SU-DHL-6 (cell line): ENCODE results near the gene SPNS1.

Source experiments
- H2AFZ ChIP-seq: fragments of 200-600 bp; sonication (generic); 2 replicates; pipeline ENCODE4 v1.6.1; 2014; ENCODE audit warnings: low read depth, mild to moderate bottlenecking, moderate library complexity, mixed read lengths, antibody characterized with exemption, low read length; ENCODE audit not compliant: severe bottlenecking
- H3F3A ChIP-seq: fragments of 200-600 bp; shearing (Covaris generic); 2 replicates; pipeline ENCODE4 v1.6.0; 2016; ENCODE audit warnings: antibody characterized with exemption, mild to moderate bottlenecking; ENCODE audit not compliant: insufficient read depth
- H3K27ac ChIP-seq: fragments of 200-600 bp; sonication (generic); 2 replicates; pipeline ENCODE4 v1.5.1; 2016; ENCODE audit warnings: low read depth, mild to moderate bottlenecking, low read length, moderate library complexity, mixed read lengths
- H3K27me3 ChIP-seq: fragments of 200-600 bp; sonication (generic), shearing (Covaris generic); 2 replicates; pipeline ENCODE4 v1.6.0; 2014; ENCODE audit warnings: mild to moderate bottlenecking, low read length
- H3K36me3 ChIP-seq: fragments of 200-600 bp; sonication (generic); 2 replicates; pipeline ENCODE4 v1.6.1; 2014; ENCODE audit warnings: mild to moderate bottlenecking, low read length, mixed read lengths
- H3K4me2 ChIP-seq: fragments of 300-600, 200-600 bp; shearing (Covaris generic), sonication (generic); 2 replicates; pipeline ENCODE4 v1.6.0; 2014; ENCODE audit warnings: low read length, low read depth, mild to moderate bottlenecking; ENCODE audit not compliant: poor library complexity, severe bottlenecking
- H3K4me3 ChIP-seq: fragments of 200-600 bp; sonication (generic); 2 replicates; pipeline ENCODE4 v1.5.1; 2014; ENCODE audit warnings: antibody characterized with exemption, low read length, mild to moderate bottlenecking, mixed read lengths; ENCODE audit not compliant: insufficient read depth, poor library complexity, severe bottlenecking
- H3K79me2 ChIP-seq: fragments of 200-600 bp; sonication (generic); 2 replicates; pipeline ENCODE4 v1.6.1; 2014; ENCODE audit warnings: mild to moderate bottlenecking, low read length, moderate library complexity; ENCODE audit not compliant: insufficient read depth
- H3K9ac ChIP-seq: fragments of 200-600 bp; sonication (generic); 2 replicates; pipeline ENCODE4 v1.7.0; 2014; ENCODE audit warnings: mild to moderate bottlenecking, low read length
- H3K9me2 ChIP-seq: fragments of 200-600 bp; sonication (generic); replicated peaks from 2 replicates; pipeline ENCODE4 v1.6.1; 2014; ENCODE audit warnings: low read length; ENCODE audit not compliant: insufficient read depth
- H3K9me3 ChIP-seq: fragments of 200-600 bp; sonication (generic); 2 replicates; pipeline ENCODE4 v1.6.1; 2014; ENCODE audit warnings: low read length, mixed read lengths; ENCODE audit not compliant: insufficient read depth
- H4K20me1 ChIP-seq: fragments of 200-600 bp; sonication (generic); 2 replicates; pipeline ENCODE4 v1.6.1; 2014; ENCODE audit warnings: low read depth, mild to moderate bottlenecking, antibody characterized with exemption, low read length, moderate library complexity, mixed read lengths
- EZH2phosphoT487 ChIP-seq: fragments of 200-600 bp; sonication (generic), shearing (Covaris generic); conservative IDR thresholded peaks from 2 replicates; pipeline ENCODE4 v1.6.1; 2018; ENCODE audit warnings: mild to moderate bottlenecking, antibody characterized with exemption, low read length, moderate library complexity, mixed read lengths
- TF ChIP-seq, protein P1 (sequence below): fragments of 200-600 bp; sonication (generic); IDR thresholded peaks from one replicate; pipeline ENCODE4 v1.5.1; 2017; ENCODE audit warnings: antibody characterized with exemption, mild to moderate bottlenecking, low read length, moderate library complexity; ENCODE audit not compliant: insufficient read depth, poor library complexity, severe bottlenecking

The SPNS1 gene

GRCh38 chr16:28932339-28933141 lies 42.0 kb upstream of the SPNS1 start:
- Histone ChIP-seq H3K27me3 (no peaks in the 10 kb centered on the region), H3K27ac (peak overlapping the region; percentile 84), H4K20me1 (no peaks in the 10 kb centered on the region), H3K9me2 (no peaks in the 10 kb centered on the region), H2AFZ (peak overlapping the region; percentile 38), H3K9me3 (no peaks in the 10 kb centered on the region), H3K79me2 (peaks cover 16% of the 10 kb centered on the region), H3K9ac (peak overlapping the region; percentile 91), H3F3A (peaks cover 29% of the 10 kb centered on the region), H3K4me2 (peak overlapping the region; percentile 93), H3K36me3 (peaks cover 5% of the 10 kb centered on the region; the same call in 1 of the 2 replicates), H3K4me3 (peak overlapping the region; percentile 78)
- TF ChIP-seq, protein P1, sequence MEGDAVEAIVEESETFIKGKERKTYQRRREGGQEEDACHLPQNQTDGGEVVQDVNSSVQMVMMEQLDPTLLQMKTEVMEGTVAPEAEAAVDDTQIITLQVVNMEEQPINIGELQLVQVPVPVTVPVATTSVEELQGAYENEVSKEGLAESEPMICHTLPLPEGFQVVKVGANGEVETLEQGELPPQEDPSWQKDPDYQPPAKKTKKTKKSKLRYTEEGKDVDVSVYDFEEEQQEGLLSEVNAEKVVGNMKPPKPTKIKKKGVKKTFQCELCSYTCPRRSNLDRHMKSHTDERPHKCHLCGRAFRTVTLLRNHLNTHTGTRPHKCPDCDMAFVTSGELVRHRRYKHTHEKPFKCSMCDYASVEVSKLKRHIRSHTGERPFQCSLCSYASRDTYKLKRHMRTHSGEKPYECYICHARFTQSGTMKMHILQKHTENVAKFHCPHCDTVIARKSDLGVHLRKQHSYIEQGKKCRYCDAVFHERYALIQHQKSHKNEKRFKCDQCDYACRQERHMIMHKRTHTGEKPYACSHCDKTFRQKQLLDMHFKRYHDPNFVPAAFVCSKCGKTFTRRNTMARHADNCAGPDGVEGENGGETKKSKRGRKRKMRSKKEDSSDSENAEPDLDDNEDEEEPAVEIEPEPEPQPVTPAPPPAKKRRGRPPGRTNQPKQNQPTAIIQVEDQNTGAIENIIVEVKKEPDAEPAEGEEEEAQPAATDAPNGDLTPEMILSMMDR, result no peak

DNA sequence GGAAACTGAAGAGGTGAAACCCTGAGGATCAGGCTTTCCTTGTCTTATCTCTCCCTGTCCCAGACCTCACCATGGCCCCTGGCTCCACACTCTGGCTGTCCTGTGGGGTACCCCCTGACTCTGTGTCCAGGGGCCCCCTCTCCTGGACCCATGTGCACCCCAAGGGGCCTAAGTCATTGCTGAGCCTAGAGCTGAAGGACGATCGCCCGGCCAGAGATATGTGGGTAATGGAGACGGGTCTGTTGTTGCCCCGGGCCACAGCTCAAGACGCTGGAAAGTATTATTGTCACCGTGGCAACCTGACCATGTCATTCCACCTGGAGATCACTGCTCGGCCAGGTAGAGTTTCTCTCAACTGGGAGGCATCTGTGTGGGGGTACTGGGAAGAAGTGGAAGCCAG lies 41.4 kb upstream of the SPNS1 start:
- TF ChIP-seq EZH2phosphoT487, result no peak
- TF ChIP-seq, protein P1, result no peak
- Histone ChIP-seq H3K4me2 (peak overlapping the region; percentile 93), H3K36me3 (peaks cover 5% of the 10 kb centered on the region; the same call in 1 of the 2 replicates), H3K4me3 (peak overlapping the region; percentile 78), H3F3A (peaks cover 29% of the 10 kb centered on the region), H2AFZ (no peak overlapping the region), H3K27me3 (no peaks in the 10 kb centered on the region), H3K79me2 (peaks cover 16% of the 10 kb centered on the region), H3K9ac (peak overlapping the region; percentile 91), H3K9me2 (no peaks in the 10 kb centered on the region), H3K9me3 (no peaks in the 10 kb centered on the region), H3K27ac (peak overlapping the region; percentile 84), H4K20me1 (no peaks in the 10 kb centered on the region)

DNA sequence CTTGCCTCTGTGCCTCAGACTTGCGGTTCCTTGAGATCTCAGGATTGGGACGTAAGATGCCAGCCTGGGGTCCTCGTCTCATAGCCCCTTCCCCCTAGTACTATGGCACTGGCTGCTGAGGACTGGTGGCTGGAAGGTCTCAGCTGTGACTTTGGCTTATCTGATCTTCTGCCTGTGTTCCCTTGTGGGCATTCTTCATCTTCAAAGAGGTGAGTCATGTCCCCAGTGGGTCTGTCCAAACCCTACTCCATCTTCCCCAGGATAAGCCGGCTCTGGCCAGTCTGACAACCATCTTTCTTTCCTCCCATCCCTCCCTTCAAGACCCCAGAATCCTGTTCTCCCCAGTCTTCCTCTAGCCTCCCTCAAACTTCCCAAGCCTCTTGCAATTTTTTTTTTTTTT lies 39.2 kb upstream of the SPNS1 start:
- Histone ChIP-seq H3K36me3 (peaks cover 5% of the 10 kb centered on the region; the same call in 1 of the 2 replicates), H3K79me2 (peaks cover 16% of the 10 kb centered on the region), H3K27ac (no peak overlapping the region), H3K4me3 (no peak overlapping the region), H3K4me2 (no peak overlapping the region), H3K9me2 (no peaks in the 10 kb centered on the region), H4K20me1 (no peaks in the 10 kb centered on the region), H3K27me3 (no peaks in the 10 kb centered on the region), H3K9me3 (no peaks in the 10 kb centered on the region), H2AFZ (no peak overlapping the region), H3K9ac (no peak overlapping the region), H3F3A (peaks cover 17% of the 10 kb centered on the region)
- TF ChIP-seq EZH2phosphoT487, result no peak
- TF ChIP-seq, protein P1, result no peak
